ENCODE data around the gene TEKT3.

TEKT3 gene

DNA sequence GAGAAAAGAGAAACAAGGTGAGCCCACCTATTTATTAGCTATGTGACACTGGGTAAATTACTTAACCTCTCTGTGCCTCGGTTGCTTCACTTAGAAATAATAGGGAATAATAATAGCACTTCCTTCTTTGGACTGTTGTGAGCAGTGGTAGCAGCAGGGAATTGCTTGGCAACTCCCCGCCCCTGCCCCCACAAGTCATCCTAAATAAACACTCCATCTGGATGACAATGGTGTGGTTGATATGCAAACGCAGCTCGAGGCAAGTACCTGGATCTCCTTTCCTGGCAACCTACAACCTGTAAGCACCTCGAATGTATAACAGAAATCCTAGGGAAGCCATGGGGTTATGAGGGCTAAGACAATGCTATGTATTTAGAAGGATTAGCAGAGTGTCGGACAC lies 9.1 kb downstream of the TEKT3 start:
- H3K27me3 Mint-ChIP-seq: peaks cover 12% of the 10 kb centered on the region
- ATAC-seq: no peak
- H3K9me3 Mint-ChIP-seq: peaks cover 17% of the 10 kb centered on the region
- no peak overlapping the region for H3K4me3 Mint-ChIP-seq
- H3K4me1 Mint-ChIP-seq: no peaks in the 10 kb centered on the region
- H3K27ac Mint-ChIP-seq: no peak overlapping the region
- H3K36me3 Mint-ChIP-seq: no peaks in the 10 kb centered on the region

DNA sequence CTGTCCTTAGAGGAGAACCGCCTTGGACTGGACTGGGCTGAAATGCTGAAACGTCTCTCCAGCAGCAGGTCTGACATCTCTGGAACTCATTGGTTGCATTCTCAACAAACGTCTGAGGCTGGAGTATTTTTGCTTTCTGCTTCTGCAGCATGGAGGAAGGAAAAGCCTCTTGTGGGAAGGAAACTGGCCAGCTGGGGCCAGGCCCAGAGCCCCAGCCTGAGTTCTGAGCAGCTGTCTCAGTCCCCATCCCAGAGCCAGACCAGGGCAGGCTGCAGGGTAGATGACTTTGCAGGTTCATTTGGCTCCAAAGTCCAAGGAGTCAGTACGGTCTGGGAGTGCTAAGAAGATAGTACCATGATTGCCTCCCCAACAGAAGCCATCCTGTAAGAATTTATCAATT lies 18.3 kb downstream of the TEKT3 start:
- Mint-ChIP-seq H3K4me1 (no peaks in the 10 kb centered on the region), H3K27me3 (no peaks in the 10 kb centered on the region), H3K4me3 (no peak overlapping the region), H3K27ac (no peak overlapping the region), H3K9me3 (no peaks in the 10 kb centered on the region), H3K36me3 (no peaks in the 10 kb centered on the region)
- no peak for ATAC-seq

DNA sequence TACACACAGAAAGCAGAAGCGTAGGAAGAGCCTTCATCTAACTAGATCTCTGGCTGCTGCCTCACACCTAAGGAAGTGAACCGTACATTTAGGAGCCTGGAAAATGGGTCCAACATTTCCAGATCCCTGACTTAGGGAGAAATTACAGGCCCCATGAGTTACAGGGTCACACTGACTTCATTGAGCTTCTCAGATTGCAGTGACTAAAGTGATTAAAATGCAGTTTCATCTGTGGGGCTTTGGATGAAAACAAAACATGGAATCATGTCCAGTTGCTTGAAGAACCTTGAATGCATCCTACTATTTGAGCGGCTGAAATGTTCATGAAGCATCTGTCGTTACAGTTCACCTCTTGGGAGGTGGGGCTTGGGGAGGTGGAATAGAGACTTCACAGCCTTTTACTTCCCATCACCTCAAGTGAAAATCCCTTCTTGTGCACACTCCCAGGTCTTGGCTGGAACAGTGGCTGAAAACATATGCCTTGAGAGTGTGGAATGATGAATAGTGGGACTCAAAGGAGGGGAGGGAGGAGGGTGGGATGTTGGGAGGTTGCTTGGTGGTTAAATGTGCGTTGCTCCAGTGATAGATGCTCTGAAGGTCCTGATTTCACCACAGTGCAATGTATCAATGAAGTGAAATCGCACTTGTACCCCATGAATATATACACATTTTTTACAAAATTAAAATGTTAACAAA lies 19.7 kb downstream of the TEKT3 start:
- no peak overlapping the region for H3K27ac Mint-ChIP-seq
- no peaks in the 10 kb centered on the region for H3K36me3 Mint-ChIP-seq
- no peaks in the 10 kb centered on the region for H3K9me3 Mint-ChIP-seq
- no peaks in the 10 kb centered on the region for H3K27me3 Mint-ChIP-seq
- H3K4me1 Mint-ChIP-seq: no peaks in the 10 kb centered on the region
- no peak for ATAC-seq
- H3K4me3 Mint-ChIP-seq: no peak overlapping the region

DNA sequence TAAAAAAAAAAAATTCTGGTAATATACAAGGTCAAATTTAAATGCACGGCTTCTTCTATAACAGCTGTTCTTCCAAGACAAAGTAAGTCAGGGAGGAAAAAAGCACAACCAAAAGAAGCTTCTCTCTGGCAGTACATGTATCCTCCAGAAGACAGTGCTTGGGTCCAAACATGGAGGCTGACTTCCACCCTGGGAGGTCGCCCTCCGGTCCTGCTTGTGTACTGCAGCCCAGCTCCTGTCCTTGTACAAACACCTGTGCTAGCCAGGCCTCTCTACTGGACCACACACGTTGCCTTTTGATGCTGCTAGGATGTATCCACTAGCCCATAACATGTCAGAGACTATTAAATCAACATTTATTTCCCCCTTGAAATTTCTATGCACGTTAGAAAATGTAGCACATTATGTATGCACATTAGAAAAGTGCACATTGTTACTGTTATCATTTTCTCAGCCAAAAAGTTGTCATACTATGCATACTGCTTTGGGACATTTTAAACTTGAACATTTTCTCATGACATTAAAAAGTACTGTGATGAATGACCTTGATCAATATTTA lies 21.9 kb downstream of the TEKT3 start:
- H3K4me1 Mint-ChIP-seq: no peaks in the 10 kb centered on the region
- no peak overlapping the region for H3K4me3 Mint-ChIP-seq
- no peaks in the 10 kb centered on the region for H3K36me3 Mint-ChIP-seq
- no peak for ATAC-seq
- H3K27ac Mint-ChIP-seq: no peak overlapping the region
- no peaks in the 10 kb centered on the region for H3K9me3 Mint-ChIP-seq
- H3K27me3 Mint-ChIP-seq: peaks cover 14% of the 10 kb centered on the region

- no peak overlapping the region for H3K27ac Mint-ChIP-seq
- H3K27me3 Mint-ChIP-seq: peaks cover 18% of the 10 kb centered on the region
- no peak overlapping the region for H3K4me3 Mint-ChIP-seq
- no peaks in the 10 kb centered on the region for H3K9me3 Mint-ChIP-seq
- H3K36me3 Mint-ChIP-seq: no peaks in the 10 kb centered on the region
- no peaks in the 10 kb centered on the region for H3K4me1 Mint-ChIP-seq
- ATAC-seq: no peak
These were observed 29.4 kb downstream of the TEKT3 start for GRCh38 chr17:15311996-15312395.

DNA sequence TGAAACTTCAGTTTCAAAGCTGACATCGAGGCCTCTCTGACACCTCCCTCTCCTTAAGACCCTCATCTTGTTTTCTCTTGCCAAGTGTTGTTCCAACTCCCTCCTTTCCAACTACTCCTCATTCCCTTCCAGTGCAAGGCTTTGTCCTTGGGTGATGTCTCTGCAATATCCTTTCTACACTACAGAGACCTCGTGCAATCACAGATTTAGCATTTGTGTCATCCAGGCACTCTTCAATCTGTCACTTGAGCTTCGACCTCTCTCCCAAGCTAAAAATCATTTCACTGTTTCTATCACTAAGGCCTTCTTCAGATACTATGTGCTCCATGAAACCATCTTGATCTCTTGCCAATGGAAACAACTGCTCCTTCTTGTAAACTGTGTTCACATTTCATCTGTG lies 31.6 kb downstream of the TEKT3 start:
- H3K4me1 Mint-ChIP-seq: no peaks in the 10 kb centered on the region
- peaks cover 7% of the 10 kb centered on the region for H3K27me3 Mint-ChIP-seq
- peak; percentile 18 for ATAC-seq
- H3K9me3 Mint-ChIP-seq: no peaks in the 10 kb centered on the region
- H3K36me3 Mint-ChIP-seq: no peaks in the 10 kb centered on the region
- H3K4me3 Mint-ChIP-seq: no peak overlapping the region
- H3K27ac Mint-ChIP-seq: no peak overlapping the region

GRCh38 chr17:15309236-15309635 lies 32.2 kb downstream of the TEKT3 start:
- Mint-ChIP-seq H3K36me3 (no peaks in the 10 kb centered on the region), H3K4me3 (no peak overlapping the region), H3K9me3 (no peaks in the 10 kb centered on the region), H3K27me3 (peaks cover 2% of the 10 kb centered on the region), H3K27ac (no peak overlapping the region), H3K4me1 (no peaks in the 10 kb centered on the region)
- no peak for ATAC-seq

DNA sequence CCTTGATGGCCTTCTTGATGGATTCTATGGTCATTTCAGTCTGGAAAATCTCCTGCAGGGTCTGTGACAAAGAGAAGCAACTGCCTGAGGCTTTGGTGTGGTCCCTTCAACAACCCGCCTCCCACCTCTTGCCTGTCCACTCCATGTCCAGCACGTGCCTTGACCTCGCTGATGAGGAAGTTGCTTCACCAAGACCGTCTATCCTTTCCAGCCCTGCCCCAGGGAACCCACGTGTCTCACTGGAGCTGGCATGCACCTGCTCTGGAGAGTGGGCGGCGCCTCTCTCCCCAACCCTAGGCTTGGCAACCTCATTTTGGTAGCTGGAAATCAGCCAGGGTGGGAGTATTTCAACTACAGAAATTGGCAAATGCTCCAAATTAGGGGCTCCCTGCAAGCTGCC lies 32.6 kb downstream of the TEKT3 start:
- H3K4me1 Mint-ChIP-seq: no peaks in the 10 kb centered on the region
- H3K4me3 Mint-ChIP-seq: no peak overlapping the region
- no peak overlapping the region for H3K27ac Mint-ChIP-seq
- H3K27me3 Mint-ChIP-seq: peaks cover 2% of the 10 kb centered on the region
- ATAC-seq: no peak
- H3K9me3 Mint-ChIP-seq: no peaks in the 10 kb centered on the region
- H3K36me3 Mint-ChIP-seq: no peaks in the 10 kb centered on the region

- H3K9me3 Mint-ChIP-seq: no peaks in the 10 kb centered on the region
- no peaks in the 10 kb centered on the region for H3K36me3 Mint-ChIP-seq
- H3K4me3 Mint-ChIP-seq: no peak overlapping the region
- H3K27me3 Mint-ChIP-seq: peaks cover 13% of the 10 kb centered on the region
- H3K4me1 Mint-ChIP-seq: no peaks in the 10 kb centered on the region
- ATAC-seq: no peak
- H3K27ac Mint-ChIP-seq: no peak overlapping the region
These were observed 33.7 kb downstream of the TEKT3 start for GRCh38 chr17:15307710-15308111.

DNA sequence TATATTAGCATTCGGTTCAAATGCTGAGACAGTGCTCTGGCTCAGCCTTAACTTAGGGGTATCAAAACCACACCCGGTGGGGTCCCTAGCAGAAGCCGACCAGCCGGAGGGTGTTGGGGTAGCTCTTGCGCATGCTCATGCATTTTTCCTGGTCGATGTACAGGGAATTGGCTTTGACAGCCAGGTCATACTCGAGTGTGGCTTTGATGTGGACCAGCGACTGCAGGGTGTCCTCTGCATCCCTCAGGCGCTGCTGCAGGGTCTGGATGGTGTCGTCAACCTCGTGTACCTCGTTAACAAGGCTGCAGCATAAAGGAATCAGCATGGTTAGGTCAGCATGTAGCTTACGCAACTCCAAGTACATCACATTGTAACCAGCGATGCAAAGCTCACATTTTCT lies 37.5 kb downstream of the TEKT3 start:
- no peak for ATAC-seq
- Mint-ChIP-seq H3K4me1 (no peaks in the 10 kb centered on the region), H3K27me3 (peaks cover 28% of the 10 kb centered on the region), H3K27ac (no peak overlapping the region), H3K9me3 (no peaks in the 10 kb centered on the region), H3K4me3 (no peak overlapping the region), H3K36me3 (no peaks in the 10 kb centered on the region)

DNA sequence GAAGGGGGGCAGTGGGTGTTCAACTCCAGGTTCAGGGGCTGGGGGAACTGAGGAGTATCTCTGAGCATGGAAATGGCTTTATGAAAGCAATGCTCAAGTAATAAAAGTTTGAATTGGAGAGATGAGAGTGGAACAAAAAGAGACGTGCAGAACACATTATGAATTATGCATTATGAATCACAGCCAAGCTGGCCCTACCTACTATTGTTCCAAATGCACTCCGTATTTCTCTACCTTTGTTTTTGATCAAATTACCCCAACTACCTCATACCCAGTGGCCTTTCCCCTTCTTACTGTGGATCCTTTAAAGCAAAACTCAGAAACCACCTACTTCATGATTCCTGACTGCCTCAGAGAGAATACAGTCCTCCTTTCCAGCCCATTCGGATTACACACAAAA lies 38.1 kb downstream of the TEKT3 start:
- no peaks in the 10 kb centered on the region for H3K9me3 Mint-ChIP-seq
- no peak overlapping the region for H3K4me3 Mint-ChIP-seq
- no peak overlapping the region for H3K27ac Mint-ChIP-seq
- no peak for ATAC-seq
- peaks cover 28% of the 10 kb centered on the region for H3K27me3 Mint-ChIP-seq
- H3K36me3 Mint-ChIP-seq: no peaks in the 10 kb centered on the region
- no peaks in the 10 kb centered on the region for H3K4me1 Mint-ChIP-seq

DNA sequence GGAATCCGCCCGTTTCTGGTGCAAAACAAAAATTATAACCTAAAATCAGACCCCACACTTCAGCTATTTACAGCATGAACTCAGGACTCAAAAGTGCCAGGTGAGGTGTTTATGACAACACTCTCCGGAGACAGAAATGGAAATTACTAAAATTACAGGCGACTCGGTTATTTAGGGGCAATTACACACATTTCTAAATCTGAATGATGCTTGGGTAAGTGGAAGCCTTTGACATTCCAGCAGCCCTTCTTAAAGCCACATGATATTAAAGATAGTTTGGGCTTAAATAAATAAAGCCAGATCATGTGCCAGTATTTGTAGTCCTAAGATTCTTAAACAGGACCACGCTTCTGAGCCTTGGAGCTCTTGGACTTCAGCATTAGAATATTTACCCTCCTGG lies 39.6 kb downstream of the TEKT3 start:
- Mint-ChIP-seq H3K27me3 (peaks cover 28% of the 10 kb centered on the region), H3K4me1 (no peaks in the 10 kb centered on the region), H3K4me3 (no peak overlapping the region), H3K27ac (no peak overlapping the region), H3K36me3 (no peaks in the 10 kb centered on the region), H3K9me3 (no peaks in the 10 kb centered on the region)
- ATAC-seq: no peak

GRCh38 chr17:15298176-15298575 lies 43.2 kb downstream of the TEKT3 start:
- ATAC-seq: no peak
- Mint-ChIP-seq H3K4me3 (no peak overlapping the region), H3K9me3 (no peaks in the 10 kb centered on the region), H3K27ac (no peak overlapping the region), H3K27me3 (peaks cover 20% of the 10 kb centered on the region), H3K36me3 (no peaks in the 10 kb centered on the region), H3K4me1 (no peaks in the 10 kb centered on the region)

DNA sequence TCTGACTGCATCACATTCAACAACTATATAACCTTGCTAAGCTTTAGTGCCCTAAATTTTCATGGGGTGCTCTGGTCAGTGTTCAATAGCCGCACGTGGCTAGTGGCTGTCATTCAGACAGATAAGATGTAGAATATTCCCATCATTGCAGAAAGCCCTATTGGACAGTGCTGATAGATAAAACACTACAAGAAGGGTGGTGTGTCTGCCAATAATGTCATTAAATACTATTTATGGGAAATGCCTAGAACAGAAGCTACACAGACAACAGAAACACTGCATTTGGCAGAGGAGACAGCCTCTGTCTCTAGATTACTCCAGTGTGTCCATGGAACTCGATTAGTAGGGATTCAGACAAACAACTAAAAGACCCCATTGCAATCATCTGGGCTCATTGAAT lies 47.8 kb downstream of the TEKT3 start:
- no peak overlapping the region for H3K27ac Mint-ChIP-seq
- no peak for ATAC-seq
- no peak overlapping the region for H3K4me3 Mint-ChIP-seq
- no peaks in the 10 kb centered on the region for H3K36me3 Mint-ChIP-seq
- H3K9me3 Mint-ChIP-seq: no peaks in the 10 kb centered on the region
- H3K27me3 Mint-ChIP-seq: peaks cover 8% of the 10 kb centered on the region
- H3K4me1 Mint-ChIP-seq: no peaks in the 10 kb centered on the region

DNA sequence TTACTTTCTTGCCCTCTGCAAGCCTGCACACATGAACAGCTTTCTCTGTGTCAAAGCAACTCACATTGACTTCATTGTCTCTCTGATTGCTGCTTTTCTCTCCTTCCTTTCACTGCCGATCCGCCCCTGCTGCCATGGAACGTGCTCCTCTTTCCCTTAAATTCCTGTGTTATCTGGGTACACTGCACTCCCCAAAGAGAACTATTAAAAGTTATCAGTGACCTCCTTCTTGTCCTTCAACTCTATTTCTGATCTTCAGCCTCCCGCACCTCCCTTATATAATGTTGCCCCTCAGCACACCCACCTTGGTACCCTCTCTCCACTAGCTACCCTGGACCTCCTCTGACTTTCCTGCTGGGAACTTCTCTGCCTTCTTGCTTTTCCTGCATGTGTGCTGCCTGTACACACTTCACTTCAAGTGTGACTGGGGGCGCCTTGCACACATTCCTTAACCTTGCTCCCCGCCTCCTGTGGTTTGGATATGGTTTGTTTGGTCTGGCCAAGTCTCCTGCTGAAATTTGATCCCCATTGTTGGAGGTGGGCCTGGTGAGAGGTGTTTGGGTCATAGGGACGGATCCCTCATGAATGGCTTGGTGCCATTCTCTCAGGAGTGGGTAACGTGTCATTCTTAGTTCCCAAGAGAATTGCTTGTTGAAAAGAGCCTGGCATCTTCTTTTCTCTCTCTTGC lies 49.6 kb downstream of the TEKT3 start:
- no peak overlapping the region for H3K27ac Mint-ChIP-seq
- no peaks in the 10 kb centered on the region for H3K4me1 Mint-ChIP-seq
- ATAC-seq: no peak
- no peaks in the 10 kb centered on the region for H3K36me3 Mint-ChIP-seq
- H3K9me3 Mint-ChIP-seq: no peaks in the 10 kb centered on the region
- no peak overlapping the region for H3K4me3 Mint-ChIP-seq
- peaks cover 21% of the 10 kb centered on the region for H3K27me3 Mint-ChIP-seq

GRCh38 chr17:15290605-15291004 lies 50.8 kb downstream of the TEKT3 start:
- Mint-ChIP-seq H3K27me3 (peaks cover 25% of the 10 kb centered on the region), H3K4me3 (no peak overlapping the region), H3K27ac (no peak overlapping the region), H3K36me3 (no peaks in the 10 kb centered on the region), H3K4me1 (no peaks in the 10 kb centered on the region), H3K9me3 (no peaks in the 10 kb centered on the region)
- no peak for ATAC-seq
